Smooth muscle cell (in vitro differentiated cells): ENCODE results near the gene RNF125. TPM values are rescaled to one million over a fixed set of nuclear protein-coding genes. Genes with fewer than 3 reads are reported as not detected.
A peak's percentile ranks its signal among the peaks of the same experiment; 100 is the strongest.

Source experiments
- DNase-seq: peaks from one replicate; lab custom pipeline; 2025; ENCODE audit not compliant: unreplicated experiment; lab: John Stamatoyannopoulos, UW
- H2AFZ ChIP-seq: fragments of 200-600 bp; sonication (generic); 2 replicates; pipeline ENCODE4 v1.6.0; 2016; ENCODE audit warnings: antibody characterized with exemption, low read depth, mild to moderate bottlenecking
- H3F3A ChIP-seq: fragments of 200-600 bp; sonication (generic); 2 replicates; pipeline ENCODE4 v1.6.0; 2017; ENCODE audit warnings: antibody characterized with exemption, low read depth
- H3K27ac ChIP-seq: fragments of 200-600 bp; sonication (generic); 2 replicates; pipeline ENCODE4 v1.5.1; 2016; ENCODE audit warnings: low read depth, mild to moderate bottlenecking
- H3K27me3 ChIP-seq: fragments of 200-600 bp; sonication (generic); 2 replicates; pipeline ENCODE4 v1.6.1; 2016; ENCODE audit warnings: low read depth, mild to moderate bottlenecking
- H3K36me3 ChIP-seq: fragments of 200-600 bp; sonication (generic); 2 replicates; pipeline ENCODE4 v1.5.1; 2016; ENCODE audit warnings: low read depth
- H3K4me1 ChIP-seq: fragments of 200-600 bp; sonication (generic); 2 replicates; pipeline ENCODE4 v1.5.1; 2016; ENCODE audit warnings: low read depth
- H3K4me2 ChIP-seq: fragments of 200-600 bp; sonication (generic); 2 replicates; pipeline ENCODE4 v1.6.0; 2016; ENCODE audit warnings: mild to moderate bottlenecking
- H3K4me3 ChIP-seq: fragments of 200-600 bp; sonication (generic); 2 replicates; pipeline ENCODE4 v1.5.1; 2016; ENCODE audit warnings: mild to moderate bottlenecking
- H3K79me2 ChIP-seq: fragments of 200-600 bp; sonication (generic); 2 replicates; pipeline ENCODE4 v1.6.0; 2016; ENCODE audit warnings: low read depth, mild to moderate bottlenecking
- H3K9ac ChIP-seq: fragments of 200-600 bp; sonication (generic); 2 replicates; pipeline ENCODE4 v1.6.0; 2016; ENCODE audit warnings: low read depth
- H3K9me3 ChIP-seq: fragments of 200-600 bp; sonication (generic); replicated peaks from 2 replicates; pipeline ENCODE4 v1.5.1; 2016; ENCODE audit warnings: low read depth
- H4K20me1 ChIP-seq: fragments of 200-600 bp; sonication (generic); 2 replicates; pipeline ENCODE4 v1.6.0; 2016; ENCODE audit warnings: low read depth
- WGBS: methylation state at CpG from one replicate; pipeline ENCODE4 v1.1.7; 2016; ENCODE audit warnings: low lambda C conversion rate; 5-methylcytosine and 5-hydroxymethylcytosine counted together
- polyA plus RNA-seq: library from polyadenylated mRNA; unstranded; fragments of >200 nt; fragmentation: Nextera tagmentation; extraction: Ambion mirVana; gene quantifications from 2 replicates; pipeline ENCODE4 v1.2.1, GENCODE V29; 2016
- total RNA-seq: library from RNA; depleted of rRNA; stranded (reverse); fragments of >200 nt; gene quantifications from 2 replicates; pipeline ENCODE4 v1.2.3, GENCODE V29; 2014
- TF ChIP-seq, protein P1 (sequence below): fragments of 200-600 bp; sonication (generic); IDR thresholded peaks from 2 replicates; pipeline ENCODE4 v1.5.1; 2017; ENCODE audit warnings: borderline replicate concordance, mild to moderate bottlenecking, antibody characterized with exemption; ENCODE audit not compliant: insufficient read depth, poor library complexity, severe bottlenecking

RNF125 gene
- total RNA-seq (0.04 and 0.09 TPM in 2 replicates), polyA plus RNA-seq (not detected in 2 replicates)

DNA sequence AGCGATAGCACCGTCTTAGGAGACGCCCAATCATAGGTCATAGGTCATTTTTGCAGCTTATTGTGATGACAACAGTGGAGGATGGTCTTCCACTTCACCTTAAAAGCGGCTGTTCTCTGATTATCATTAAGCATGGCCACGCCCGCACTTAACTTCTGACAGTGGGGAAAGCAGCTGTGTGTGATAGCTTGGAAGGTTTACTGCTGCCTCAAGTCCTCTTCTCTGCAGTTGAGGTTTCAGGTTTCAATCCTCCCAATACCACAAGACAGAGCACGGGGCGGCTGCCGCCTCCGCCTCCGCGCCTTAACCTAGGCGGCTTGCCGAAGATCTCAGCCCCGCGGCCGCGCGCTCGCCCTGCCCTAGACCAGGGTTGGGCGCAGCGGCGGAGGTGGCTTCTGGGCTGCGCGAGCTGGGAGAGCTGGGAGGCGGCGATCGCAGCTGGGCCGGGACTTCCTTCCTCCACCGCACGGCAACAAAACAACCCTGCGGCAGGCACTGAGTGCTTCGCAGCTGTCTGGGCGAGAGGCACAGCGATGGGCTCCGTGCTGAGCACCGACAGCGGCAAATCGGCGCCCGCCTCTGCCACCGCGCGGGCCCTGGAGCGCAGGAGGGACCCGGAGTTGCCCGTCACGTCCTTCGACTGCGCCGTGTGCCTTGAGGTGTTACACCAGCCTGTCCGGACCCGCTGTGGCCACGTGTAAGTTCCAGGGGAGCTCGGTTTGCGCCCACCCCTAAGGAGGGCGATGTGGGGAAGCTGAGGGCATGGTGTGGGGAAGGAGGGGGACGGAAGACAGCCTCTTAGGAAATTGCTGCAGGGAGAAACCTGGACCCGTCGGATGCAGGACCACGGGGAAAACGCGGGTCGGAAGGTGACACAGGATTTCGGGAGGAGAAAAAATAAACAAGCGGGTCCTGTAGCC, at the start of gene RNF125:
RNF125 (plus strand) TSS at position 495 of the 920 bp plus-strand sequence; CDS start at position 534, 39 bp downstream.
- Histone ChIP-seq H2AFZ (peak within 1 kb of the TSS; percentile 94), H3K4me2 (peak within 1 kb of the TSS; percentile 95), H3F3A (no peaks in the 10 kb centered on the region), H3K9me3 (no peaks in the 10 kb centered on the region), H3K27ac (no peak within 1 kb of the TSS), H3K79me2 (no peaks in the 10 kb centered on the region), H3K4me1 (no peaks in the 10 kb centered on the region), H3K4me3 (peak within 1 kb of the TSS; percentile 56), H4K20me1 (no peaks in the 10 kb centered on the region), H3K9ac (no peak within 1 kb of the TSS), H3K36me3 (no peaks in the 10 kb centered on the region), H3K27me3 (peaks cover 40% of the 10 kb centered on the region)
- 2% methylated on average over 54 of the region's 66 CpGs for WGBS
- peak; percentile 21 for DNase-seq
- TF ChIP-seq, protein P1, sequence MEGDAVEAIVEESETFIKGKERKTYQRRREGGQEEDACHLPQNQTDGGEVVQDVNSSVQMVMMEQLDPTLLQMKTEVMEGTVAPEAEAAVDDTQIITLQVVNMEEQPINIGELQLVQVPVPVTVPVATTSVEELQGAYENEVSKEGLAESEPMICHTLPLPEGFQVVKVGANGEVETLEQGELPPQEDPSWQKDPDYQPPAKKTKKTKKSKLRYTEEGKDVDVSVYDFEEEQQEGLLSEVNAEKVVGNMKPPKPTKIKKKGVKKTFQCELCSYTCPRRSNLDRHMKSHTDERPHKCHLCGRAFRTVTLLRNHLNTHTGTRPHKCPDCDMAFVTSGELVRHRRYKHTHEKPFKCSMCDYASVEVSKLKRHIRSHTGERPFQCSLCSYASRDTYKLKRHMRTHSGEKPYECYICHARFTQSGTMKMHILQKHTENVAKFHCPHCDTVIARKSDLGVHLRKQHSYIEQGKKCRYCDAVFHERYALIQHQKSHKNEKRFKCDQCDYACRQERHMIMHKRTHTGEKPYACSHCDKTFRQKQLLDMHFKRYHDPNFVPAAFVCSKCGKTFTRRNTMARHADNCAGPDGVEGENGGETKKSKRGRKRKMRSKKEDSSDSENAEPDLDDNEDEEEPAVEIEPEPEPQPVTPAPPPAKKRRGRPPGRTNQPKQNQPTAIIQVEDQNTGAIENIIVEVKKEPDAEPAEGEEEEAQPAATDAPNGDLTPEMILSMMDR: no peak

DNA sequence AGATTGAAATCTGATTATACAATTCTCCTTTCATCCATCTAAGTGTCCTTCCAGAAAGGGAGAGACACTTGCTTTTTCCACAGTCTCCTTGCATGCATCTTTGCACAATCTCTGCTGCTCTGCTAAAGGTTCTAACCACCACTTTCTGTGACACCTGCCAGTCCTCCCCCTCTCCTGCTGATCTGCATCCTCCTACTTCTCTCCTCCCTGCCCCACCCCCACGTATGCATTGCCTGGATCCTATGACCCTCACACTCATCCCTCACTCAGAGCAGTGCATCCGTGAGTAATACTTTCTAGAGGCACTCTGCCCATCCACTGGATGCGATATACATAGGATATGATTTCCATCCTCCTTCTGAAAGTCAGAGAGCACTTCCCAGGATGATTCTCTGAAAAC, 48.0 kb upstream of the RNF125 start:
- Histone ChIP-seq H3K9ac (no peak overlapping the region), H3K4me2 (no peak overlapping the region), H3K79me2 (no peaks in the 10 kb centered on the region), H3K9me3 (no peaks in the 10 kb centered on the region), H3F3A (no peaks in the 10 kb centered on the region), H2AFZ (no peak overlapping the region), H3K4me3 (no peak overlapping the region), H3K4me1 (no peaks in the 10 kb centered on the region), H3K36me3 (no peaks in the 10 kb centered on the region), H3K27ac (no peak overlapping the region), H3K27me3 (no peaks in the 10 kb centered on the region), H4K20me1 (no peaks in the 10 kb centered on the region)
- DNase-seq: no peak
- TF ChIP-seq, protein P1: no peak
- WGBS: 66% methylated on average over 3 of the region's 3 CpGs

DNA sequence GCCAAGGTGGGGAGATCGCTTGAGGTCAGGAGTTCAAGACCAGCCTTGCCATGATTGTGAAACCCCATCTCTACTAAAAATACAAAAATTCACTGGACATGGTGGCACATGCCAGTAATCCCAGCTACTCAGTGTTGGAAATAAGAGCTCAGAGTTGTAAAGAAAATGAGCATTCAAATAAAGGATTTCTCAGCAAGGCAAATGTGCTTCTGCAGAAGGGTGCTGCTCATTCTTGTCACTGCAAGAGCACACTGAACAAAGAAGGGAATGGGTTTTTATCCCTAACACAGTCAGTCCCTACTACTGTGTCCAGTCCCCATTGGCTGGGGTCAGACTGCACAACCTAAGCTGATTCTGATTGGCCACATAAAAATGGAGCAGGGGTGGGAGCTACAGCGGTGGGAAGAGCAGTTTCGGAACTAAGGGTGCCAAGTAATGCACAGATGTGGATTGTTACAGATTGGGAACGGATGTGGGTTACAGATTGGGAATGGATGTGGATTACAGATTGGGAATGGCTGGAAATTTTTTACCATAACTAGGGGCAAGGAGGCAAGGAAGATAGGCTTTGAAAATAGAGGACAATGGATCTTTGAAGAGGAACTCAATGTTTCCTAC, 44.6 kb upstream of the RNF125 start:
- Histone ChIP-seq H3K27ac (no peak overlapping the region), H3K9ac (no peak overlapping the region)
- 96% methylated on average over 4 of the region's 4 CpGs for WGBS

More for the DNA sequence above, 44.6 kb upstream of the RNF125 start:
- no peak overlapping the region for H3K4me3 ChIP-seq
- H3K4me1 ChIP-seq: no peaks in the 10 kb centered on the region
- H2AFZ ChIP-seq: no peak overlapping the region
- H3K36me3 ChIP-seq: no peaks in the 10 kb centered on the region
- H3K4me2 ChIP-seq: no peak overlapping the region
- no peak for DNase-seq
- H3F3A ChIP-seq: no peaks in the 10 kb centered on the region
- no peaks in the 10 kb centered on the region for H3K9me3 ChIP-seq
- H3K27me3 ChIP-seq: peaks cover 3% of the 10 kb centered on the region
- no peaks in the 10 kb centered on the region for H3K79me2 ChIP-seq
- TF ChIP-seq, protein P1: no peak
- no peaks in the 10 kb centered on the region for H4K20me1 ChIP-seq
